ENCODE results near the gene RCHY1. TPM values are rescaled to one million over a fixed set of nuclear protein-coding genes. Genes with fewer than 3 reads are reported as not detected.

The RCHY1 gene
- total RNA-seq = 19.6 and 24.3 TPM in 2 replicates

DNA sequence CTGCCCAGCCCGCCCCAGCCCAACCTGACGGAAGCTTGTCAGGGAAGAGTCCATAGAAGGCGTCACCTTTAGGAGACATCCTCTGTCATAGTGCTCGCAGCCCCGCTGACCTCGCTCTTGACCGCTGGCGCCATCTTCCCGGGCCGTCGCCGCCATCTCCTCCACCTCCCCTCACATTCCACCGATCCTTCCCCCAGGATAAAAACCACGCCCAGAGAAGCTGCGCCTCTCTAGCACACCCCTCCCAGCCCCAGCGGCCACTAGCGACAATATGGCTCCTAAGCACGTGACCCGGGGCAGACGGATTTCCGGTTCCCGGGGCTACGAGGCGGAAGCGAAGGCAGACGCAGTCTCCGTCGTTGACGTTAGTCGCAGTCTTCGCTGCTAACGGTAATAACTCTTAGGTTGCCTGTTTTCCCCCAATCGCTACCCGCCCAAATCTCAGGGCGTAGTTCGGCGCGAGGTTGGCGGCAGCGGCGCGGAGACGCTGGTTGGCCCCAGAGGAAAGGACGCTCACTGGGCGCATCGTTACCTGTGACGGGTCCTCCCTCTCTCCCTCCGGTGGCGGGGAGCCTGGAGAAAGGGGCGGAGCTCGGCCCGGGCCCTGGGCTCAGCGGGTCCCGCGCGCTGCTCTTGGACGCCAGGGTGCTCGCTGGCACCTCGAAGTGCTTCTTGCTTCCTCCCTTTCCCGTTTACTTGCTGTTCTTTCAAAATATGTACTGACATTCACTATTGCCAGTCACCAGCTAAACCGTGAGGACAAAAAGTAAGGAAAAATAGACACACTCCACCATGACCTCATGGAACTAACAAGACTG is at the start of gene RCHY1, which contains the start of gene THAP6:
RCHY1 (minus strand) TSS at position 273 of the 818 bp plus-strand sequence; CDS start at position 156, 117 bp downstream.
THAP6 (plus strand) TSS at position 343 of the 818 bp plus-strand sequence. CDS start 980 bp downstream, outside the sequence.

DNA sequence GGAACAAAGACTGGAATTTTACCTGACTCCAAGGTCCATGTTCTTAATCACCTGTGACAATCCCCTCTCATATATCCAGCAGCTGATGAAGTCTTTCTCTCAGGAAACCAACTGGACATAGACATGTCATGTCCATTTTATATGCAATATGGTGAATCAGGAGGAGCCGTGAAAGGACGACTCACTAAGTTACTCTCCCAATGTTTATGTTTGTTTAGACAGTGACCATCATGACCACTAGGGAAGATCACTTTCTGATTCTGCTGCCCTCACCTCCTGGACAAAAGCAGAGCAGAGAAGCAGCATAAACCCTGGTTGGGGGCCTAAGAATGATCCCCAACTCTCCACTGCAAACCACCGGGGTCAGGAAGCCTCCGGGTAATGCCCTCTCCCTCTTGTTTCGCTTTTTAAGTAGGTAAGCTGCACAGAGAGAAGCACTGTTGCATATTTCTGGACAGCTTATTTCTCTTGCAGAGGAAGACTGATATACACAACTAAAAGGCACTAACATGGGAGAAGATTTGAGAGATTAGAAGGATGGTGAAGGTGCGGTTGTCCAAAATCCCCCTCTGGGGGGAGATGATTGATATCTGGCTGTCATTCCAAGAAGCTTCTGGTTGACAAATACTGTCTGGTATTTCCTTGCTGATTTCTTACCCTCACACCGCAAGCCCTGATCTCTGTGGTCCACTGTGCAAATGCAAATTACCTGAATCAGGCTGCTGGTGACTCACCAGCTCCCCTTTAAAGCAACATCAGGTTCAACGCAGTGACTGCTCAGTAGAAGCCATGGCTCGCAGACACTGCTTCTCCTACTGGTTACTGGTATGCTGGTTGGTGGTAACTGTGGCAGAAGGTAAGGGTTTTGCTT is 41.3 kb upstream of the RCHY1 start, which contains the start of gene ODAPH:
ODAPH (plus strand) TSS at position 773 of the 871 bp plus-strand sequence; CDS start at position 790, 17 bp downstream.

Other genes with a start within 250 kb of the RCHY1 start
- 11.8 and 13.8 TPM in 2 replicates for gene THAP6, start 70 bp upstream of the RCHY1 start, total RNA-seq
- not detected in 2 replicates for gene ODAPH, start 41.7 kb upstream of the RCHY1 start, total RNA-seq
- gene CDKL2, start 116.1 kb upstream of the RCHY1 start, total RNA-seq = 4.9 and 5.7 TPM in 2 replicates
- gene G3BP2, start 159.0 kb upstream of the RCHY1 start, total RNA-seq = 123 and 125 TPM in 2 replicates
- gene USO1, start 210.2 kb upstream of the RCHY1 start, total RNA-seq = 118 and 126 TPM in 2 replicates